IPS-15b (cell line): ENCODE measurements around the gene CTIF.

Experiments
- H3K27me3 ChIP-seq: one replicate; pipeline ENCODE4 v1.6.1; 2013; ENCODE audit warnings: low read length; ENCODE audit not compliant: control insufficient read depth, insufficient read depth
- H3K36me3 ChIP-seq: one replicate; pipeline ENCODE4 v1.6.1; 2013; ENCODE audit warnings: low read length; ENCODE audit not compliant: control insufficient read depth, insufficient read depth
- H3K4me1 ChIP-seq: one replicate; pipeline ENCODE4 v1.6.1; 2013; ENCODE audit warnings: mild to moderate bottlenecking, low read length; ENCODE audit not compliant: control insufficient read depth, insufficient read depth
- H3K4me3 ChIP-seq: one replicate; pipeline ENCODE4 v1.5.1; 2013; ENCODE audit warnings: low read depth, low read length
- H3K9ac ChIP-seq: one replicate; pipeline ENCODE4 v1.6.1; 2013; ENCODE audit warnings: low read depth, mild to moderate bottlenecking, low read length
- H3K9me3 ChIP-seq: one replicate; pipeline ENCODE4 v1.6.1; 2013; ENCODE audit warnings: mild to moderate bottlenecking, low read length; ENCODE audit not compliant: control insufficient read depth, insufficient read depth

CTIF gene

DNA sequence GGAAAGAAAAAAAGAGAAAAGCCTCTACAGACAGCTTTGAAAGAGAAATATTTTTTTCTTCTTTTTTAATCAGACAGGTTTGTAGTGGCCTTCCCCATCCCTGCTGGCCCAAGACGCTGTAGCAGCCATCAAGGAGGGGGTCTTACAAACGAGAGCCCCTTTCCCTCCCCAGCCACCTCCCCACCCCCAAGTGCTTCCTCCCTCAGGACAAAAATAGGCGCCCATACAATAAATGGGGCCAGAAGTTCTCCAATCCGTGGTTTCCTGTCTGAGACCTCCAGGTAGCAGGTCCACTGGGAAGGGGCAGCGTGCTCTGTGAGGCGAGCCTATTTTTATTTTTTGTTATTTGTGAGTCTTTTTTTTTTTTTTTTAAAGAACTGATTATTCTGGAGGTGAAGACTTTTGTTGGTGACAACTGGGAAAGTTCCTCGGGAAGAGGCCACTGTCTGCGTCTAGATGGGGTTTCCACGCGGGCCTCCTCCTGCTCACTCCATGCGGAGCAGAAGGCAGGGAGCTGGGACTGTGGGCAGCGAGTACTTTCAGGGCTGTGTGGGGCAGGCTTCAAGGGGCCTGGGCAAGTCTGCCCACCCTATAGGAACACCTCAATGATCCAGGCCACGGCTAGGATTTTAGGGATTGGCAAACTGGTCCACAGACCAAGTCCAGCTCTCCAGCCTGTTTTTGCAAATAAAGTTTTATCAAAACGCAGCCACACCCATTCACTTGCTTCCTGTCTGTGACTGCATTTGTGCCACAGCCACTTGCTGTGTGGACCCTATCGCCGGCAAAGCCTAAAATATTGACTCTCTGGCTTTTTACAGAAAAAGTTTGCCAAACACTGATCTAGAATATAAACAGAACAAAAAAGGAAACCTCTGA is 139.6 kb downstream of the CTIF start:
- no peaks in the 10 kb centered on the region for H3K4me1 ChIP-seq
- no peaks in the 10 kb centered on the region for H3K36me3 ChIP-seq
- H3K9me3 ChIP-seq = no peaks in the 10 kb centered on the region
- no peak overlapping the region for H3K9ac ChIP-seq
- no peak overlapping the region for H3K4me3 ChIP-seq
- no peaks in the 10 kb centered on the region for H3K27me3 ChIP-seq

DNA sequence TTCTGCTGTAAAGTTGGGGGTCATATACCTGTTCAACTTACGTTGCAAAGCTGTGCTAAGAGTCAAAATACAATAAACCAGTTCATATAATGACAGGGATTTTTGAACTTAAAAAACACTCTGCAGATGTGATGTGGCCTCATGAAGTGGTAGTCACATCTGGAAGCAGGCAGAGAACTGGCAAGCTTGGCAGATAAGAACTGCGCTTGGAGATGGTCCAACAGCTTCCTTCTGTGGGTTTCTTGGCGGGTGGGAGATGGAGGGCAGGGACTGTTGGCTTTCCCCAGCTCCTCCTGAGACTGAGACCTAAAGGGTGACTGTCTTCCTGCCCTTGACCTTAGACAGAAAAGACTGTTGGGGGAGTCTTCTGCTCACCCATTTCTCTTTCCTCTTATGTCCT is 140.4 kb downstream of the CTIF start:
- no peak overlapping the region for H3K9ac ChIP-seq
- H3K4me3 ChIP-seq = no peak overlapping the region
- no peaks in the 10 kb centered on the region for H3K36me3 ChIP-seq
- H3K9me3 ChIP-seq = no peaks in the 10 kb centered on the region
- H3K27me3 ChIP-seq = no peaks in the 10 kb centered on the region
- H3K4me1 ChIP-seq = no peaks in the 10 kb centered on the region

DNA sequence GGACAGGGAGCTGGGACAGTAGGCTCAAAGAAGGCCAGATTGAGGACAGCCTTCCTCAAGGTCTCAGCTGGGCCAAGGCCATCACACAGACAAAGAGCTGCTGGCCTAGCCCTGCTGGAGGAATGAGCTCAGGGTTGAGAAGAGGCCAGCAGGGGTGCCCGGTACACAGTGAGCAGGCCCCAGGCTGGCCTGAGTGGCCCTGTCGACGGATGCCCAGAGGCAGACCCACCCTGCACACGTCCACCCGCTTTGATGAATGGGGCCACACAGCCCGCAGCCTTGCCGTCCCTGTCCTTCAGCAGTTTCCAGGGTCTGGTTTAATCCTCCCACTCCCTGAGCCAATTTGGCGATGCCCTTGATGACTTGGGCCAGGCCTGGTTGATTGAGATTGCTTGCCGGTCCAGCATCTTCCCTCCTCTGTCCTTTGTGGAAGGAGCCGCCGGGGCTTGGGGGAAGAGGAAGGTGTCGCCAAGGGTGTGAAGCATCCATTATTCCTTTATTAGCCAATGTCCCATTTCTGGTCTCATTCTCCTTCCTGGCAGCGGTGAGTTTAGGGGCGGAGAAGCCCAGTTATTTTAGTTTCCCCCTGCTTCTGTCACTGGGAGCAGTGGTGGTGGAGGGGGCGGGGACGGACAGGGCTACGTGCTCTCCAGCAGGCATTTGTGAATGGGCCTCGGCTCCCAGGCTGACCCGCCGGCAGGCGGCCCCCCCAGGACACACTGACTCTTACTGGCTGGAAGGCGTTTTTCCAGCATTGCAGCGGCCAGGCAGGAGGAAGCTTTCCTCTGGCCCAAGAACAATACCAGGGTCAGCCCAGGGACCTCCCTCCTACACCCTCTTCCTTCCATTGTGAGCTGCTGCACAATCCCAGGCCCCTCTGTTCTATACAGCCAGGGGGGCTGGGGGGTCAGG is 141.8 kb downstream of the CTIF start:
- Histone ChIP-seq H3K27me3 (no peaks in the 10 kb centered on the region), H3K4me3 (no peak overlapping the region), H3K9ac (no peak overlapping the region), H3K9me3 (no peaks in the 10 kb centered on the region), H3K4me1 (no peaks in the 10 kb centered on the region), H3K36me3 (no peaks in the 10 kb centered on the region)

DNA sequence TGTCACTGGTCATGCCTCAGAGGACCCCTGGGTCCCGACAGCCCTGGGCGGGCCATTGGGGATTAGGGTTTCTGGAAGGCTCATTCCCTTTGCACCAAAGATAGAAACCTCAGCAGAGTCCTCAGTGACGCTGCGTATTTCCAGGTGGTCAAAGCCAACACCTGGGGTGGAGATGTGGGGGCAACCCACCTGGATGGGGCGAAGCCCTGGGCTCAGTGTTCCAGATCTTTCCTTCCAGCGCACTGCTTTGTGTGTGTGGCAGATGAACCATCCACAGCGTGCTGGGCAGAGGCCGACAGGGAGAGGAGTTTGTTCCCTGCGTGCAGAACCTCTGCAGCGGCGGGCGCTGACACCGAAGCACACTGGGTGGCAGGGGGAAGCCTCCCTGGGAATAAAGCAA is 143.9 kb downstream of the CTIF start:
- Histone ChIP-seq H3K9ac (no peak overlapping the region), H3K27me3 (no peaks in the 10 kb centered on the region), H3K4me3 (no peak overlapping the region), H3K4me1 (no peaks in the 10 kb centered on the region), H3K9me3 (no peaks in the 10 kb centered on the region), H3K36me3 (peaks cover under 1% of the 10 kb centered on the region)

DNA sequence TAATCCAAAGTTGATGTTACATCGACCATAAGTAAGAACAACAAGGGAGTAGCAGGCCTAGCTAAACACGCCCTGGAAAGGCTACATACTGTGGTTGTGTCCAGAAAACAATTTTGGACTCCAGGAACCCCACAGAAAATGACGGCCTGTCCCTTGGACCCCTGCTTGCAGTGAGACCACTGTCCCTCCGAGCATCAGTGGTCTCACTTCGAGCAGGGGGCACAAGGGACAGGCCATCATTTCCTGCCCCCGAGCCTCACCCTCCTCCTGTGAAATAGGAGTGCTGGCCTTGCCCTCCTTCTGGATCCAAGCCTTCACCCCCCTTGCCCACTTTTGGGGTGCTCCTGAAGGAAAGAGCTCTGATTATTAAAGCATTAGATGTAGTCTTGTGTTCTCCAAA is 144.4 kb downstream of the CTIF start:
- H3K4me3 ChIP-seq = no peak overlapping the region
- H3K9me3 ChIP-seq = no peaks in the 10 kb centered on the region
- H3K9ac ChIP-seq = no peak overlapping the region
- H3K27me3 ChIP-seq = no peaks in the 10 kb centered on the region
- peaks cover 5% of the 10 kb centered on the region for H3K36me3 ChIP-seq
- H3K4me1 ChIP-seq = no peaks in the 10 kb centered on the region

DNA sequence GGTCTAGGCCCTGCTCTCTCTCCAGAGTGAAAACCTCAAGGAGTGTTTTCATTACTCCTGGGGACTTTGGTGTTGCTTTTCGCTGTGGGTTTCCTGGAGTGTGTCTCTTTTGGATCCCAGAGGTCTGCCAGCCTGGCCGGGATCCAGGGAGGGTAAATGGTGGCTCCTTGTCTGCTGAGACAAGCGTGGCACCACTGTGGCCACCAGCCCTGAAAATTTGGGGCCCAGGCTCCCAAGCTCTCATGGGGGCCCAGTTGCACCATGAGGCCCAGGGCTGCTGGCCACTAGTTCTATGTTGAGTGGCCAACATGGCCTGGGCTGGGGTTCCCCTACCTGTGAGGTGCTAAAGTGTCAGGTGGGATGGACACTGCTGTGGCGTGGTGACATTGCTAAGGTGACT is 144.8 kb downstream of the CTIF start:
- Histone ChIP-seq H3K27me3 (no peaks in the 10 kb centered on the region), H3K9ac (no peak overlapping the region), H3K4me1 (no peaks in the 10 kb centered on the region), H3K4me3 (no peak overlapping the region), H3K36me3 (peaks cover 7% of the 10 kb centered on the region), H3K9me3 (no peaks in the 10 kb centered on the region)

DNA sequence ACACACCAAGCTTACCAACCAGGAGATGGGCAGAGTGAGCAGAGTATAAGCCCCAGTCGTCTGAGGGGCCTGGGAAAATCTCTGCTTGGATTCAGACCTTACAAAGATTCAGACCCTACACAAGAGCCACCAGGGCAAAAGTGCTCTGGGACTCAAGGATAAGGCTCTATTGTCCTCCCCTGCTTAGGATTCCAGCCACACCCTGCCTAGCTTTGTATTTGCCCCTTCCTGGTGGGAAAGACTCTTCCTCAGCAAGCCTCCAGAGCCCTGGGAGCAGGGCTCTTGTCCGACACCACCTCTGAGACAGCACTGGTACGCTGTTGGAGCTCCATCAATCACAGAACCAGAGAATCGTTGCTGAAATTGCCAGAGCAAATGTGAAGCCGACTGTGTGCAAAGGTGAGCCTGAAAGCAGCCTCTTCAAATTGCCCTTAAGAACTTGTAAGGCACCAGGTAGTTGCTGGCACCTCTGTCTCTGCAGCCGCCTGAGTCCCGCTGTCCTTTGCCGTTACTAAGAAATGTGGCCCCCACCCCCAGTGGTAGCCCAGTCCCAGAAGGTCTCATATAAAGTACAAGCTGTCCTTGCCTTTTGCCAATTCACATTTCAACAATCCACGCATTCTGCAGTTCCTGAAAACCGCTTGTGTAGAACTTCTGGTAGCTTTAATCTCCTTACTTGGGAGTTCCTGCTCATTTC is 148.7 kb downstream of the CTIF start:
- Histone ChIP-seq H3K27me3 (no peaks in the 10 kb centered on the region), H3K36me3 (peaks cover 7% of the 10 kb centered on the region), H3K9ac (no peak overlapping the region), H3K4me1 (no peaks in the 10 kb centered on the region), H3K9me3 (no peaks in the 10 kb centered on the region), H3K4me3 (no peak overlapping the region)

DNA sequence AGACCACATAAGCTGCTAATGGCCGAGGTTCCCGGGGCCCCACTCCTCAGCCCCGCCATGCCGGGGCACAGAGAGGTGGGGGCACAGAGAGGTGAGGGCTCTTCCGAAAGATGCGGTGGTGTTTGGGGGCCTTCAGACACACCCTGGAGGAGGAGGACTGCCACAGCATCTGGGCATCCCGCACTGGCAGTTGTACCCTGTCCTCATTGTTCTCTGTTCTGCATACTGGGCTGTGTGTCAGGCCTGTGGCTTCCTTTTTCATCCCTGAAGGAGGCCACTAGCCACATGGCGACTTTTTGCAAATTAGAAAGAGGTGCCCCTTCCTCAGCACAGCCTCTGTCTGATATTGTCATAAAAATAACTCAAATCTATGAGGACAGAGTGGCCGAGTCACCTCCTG is 150.1 kb downstream of the CTIF start:
- Histone ChIP-seq H3K9me3 (no peaks in the 10 kb centered on the region), H3K4me3 (no peak overlapping the region), H3K9ac (no peak overlapping the region), H3K27me3 (no peaks in the 10 kb centered on the region), H3K4me1 (no peaks in the 10 kb centered on the region), H3K36me3 (peaks cover 7% of the 10 kb centered on the region)

DNA sequence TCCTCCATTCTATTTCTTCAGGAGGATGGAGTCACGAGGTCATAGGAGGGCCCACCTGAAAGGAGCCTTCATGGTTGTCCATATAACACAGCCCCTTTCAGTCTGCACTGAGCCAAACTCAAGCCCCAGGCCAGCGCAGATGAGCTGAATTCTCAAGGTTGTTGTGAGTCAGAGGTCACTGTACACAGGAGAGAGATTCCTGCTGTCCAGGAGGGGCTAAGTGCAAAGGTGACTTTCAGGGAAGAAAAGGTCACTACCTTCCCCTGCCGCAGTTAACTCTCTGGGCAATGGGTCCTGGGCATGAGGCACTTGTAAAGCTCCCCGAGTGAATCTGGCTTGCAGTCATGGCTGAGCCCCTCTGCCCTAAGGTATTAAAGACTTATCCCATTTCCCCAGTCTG is 150.7 kb downstream of the CTIF start:
- no peaks in the 10 kb centered on the region for H3K9me3 ChIP-seq
- no peaks in the 10 kb centered on the region for H3K27me3 ChIP-seq
- peaks cover 7% of the 10 kb centered on the region for H3K36me3 ChIP-seq
- no peaks in the 10 kb centered on the region for H3K4me1 ChIP-seq
- no peak overlapping the region for H3K9ac ChIP-seq
- H3K4me3 ChIP-seq = no peak overlapping the region

DNA sequence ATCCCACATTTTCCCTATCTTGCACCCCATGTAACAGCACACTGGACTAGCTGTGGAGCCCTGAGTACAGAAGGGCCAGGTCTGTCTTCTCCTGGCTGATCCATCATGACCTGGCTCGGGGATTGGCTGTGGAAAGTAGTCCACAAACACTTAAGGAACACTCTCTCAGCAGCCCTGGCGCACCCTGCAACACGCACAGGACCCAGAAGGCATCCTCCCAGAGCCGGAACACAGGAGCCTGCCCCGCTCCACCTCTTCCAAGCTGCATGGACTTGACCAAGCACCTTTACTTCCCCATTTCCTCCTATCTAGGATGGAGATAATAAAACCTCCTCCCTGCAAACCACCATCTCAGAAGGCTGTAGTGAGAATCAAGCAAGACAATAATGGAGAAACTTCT is 151.7 kb downstream of the CTIF start:
- Histone ChIP-seq H3K9me3 (no peaks in the 10 kb centered on the region), H3K27me3 (no peaks in the 10 kb centered on the region), H3K9ac (no peak overlapping the region), H3K36me3 (peaks cover 7% of the 10 kb centered on the region), H3K4me3 (no peak overlapping the region), H3K4me1 (no peaks in the 10 kb centered on the region)

DNA sequence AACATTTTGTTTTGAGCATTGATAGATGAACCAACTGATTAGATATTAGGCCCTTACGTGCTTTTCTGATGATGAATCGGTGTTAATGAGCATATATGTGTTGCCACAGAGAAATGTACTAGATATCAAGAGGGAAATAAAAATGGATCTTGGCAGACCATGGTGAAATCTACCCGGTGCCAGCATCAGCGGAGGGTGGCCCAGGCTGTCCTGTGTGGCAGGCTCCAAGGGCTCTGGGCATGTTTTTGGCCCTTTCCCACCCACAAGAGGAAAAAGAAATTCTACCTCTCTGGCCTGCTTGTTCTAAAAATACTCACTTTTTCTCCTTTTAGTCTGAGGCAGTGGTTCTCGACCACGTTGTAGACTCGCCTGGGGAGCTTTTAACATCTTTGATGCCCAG is 154.2 kb downstream of the CTIF start:
- Histone ChIP-seq H3K9me3 (no peaks in the 10 kb centered on the region), H3K36me3 (peaks cover 3% of the 10 kb centered on the region), H3K4me3 (no peak overlapping the region), H3K4me1 (no peaks in the 10 kb centered on the region), H3K9ac (no peak overlapping the region), H3K27me3 (no peaks in the 10 kb centered on the region)
